GM23338 (cell line): Measurements from ENCODE around the gene ALKBH4. TPM values are rescaled to one million over a fixed set of nuclear protein-coding genes. Genes with fewer than 3 reads are reported as not detected.

Experiments
- ATAC-seq: fragments of 200-7000 bp; cut with Tn5 transposase; 3 replicates; pipeline ENCODE4 v1.9.1; 2020
- DNase-seq: peaks from one replicate; pipeline ENCODE4 v3.0.0-alpha.2; 2015; ENCODE audit warnings: low spot score
- H2AFZ ChIP-seq: fragments of 200-600 bp; sonication (generic); 2 replicates; pipeline ENCODE4 v1.8.0; 2016; ENCODE audit warnings: antibody characterized with exemption, mild to moderate bottlenecking, moderate library complexity
- H3F3A ChIP-seq: fragments of 200-600 bp; sonication (generic); replicated peaks from 2 replicates; pipeline ENCODE4 v1.8.0; 2017; ENCODE audit warnings: antibody characterized with exemption, mixed run types, low read depth
- H3K27ac ChIP-seq: fragments of 200-600 bp; sonication (generic); 2 replicates; pipeline ENCODE4 v1.6.1; 2016; ENCODE audit warnings: low read depth
- H3K27me3 ChIP-seq: fragments of 200-600 bp; sonication (generic); 2 replicates; pipeline ENCODE4 v1.8.0; 2016; ENCODE audit warnings: mild to moderate bottlenecking, mixed run types, moderate library complexity; ENCODE audit not compliant: insufficient read depth
- H3K36me3 ChIP-seq: fragments of 200-600 bp; sonication (generic); 2 replicates; pipeline ENCODE4 v1.8.0; 2016; ENCODE audit warnings: mild to moderate bottlenecking; ENCODE audit not compliant: insufficient read depth
- H3K4me1 ChIP-seq: fragments of 200-600 bp; sonication (generic); 2 replicates; pipeline ENCODE4 v1.8.0; 2016; ENCODE audit warnings: mild to moderate bottlenecking, moderate library complexity; ENCODE audit not compliant: insufficient read depth
- H3K4me2 ChIP-seq: fragments of 200-600 bp; sonication (generic); 2 replicates; pipeline ENCODE4 v1.7.1; 2017; ENCODE audit warnings: mixed run types
- H3K4me3 ChIP-seq: fragments of 200-600 bp; sonication (generic); 2 replicates; pipeline ENCODE4 v1.6.1; 2016; ENCODE audit warnings: mixed run types
- H3K79me2 ChIP-seq: fragments of 200-600 bp; sonication (generic); replicated peaks from 2 replicates; pipeline ENCODE4 v1.8.0; 2017; ENCODE audit warnings: mild to moderate bottlenecking; ENCODE audit not compliant: insufficient read depth
- H3K9me2 ChIP-seq: fragments of 200-600 bp; sonication (generic); 2 replicates; pipeline ENCODE4 v1.8.0; 2017; ENCODE audit not compliant: insufficient read depth
- H4K20me1 ChIP-seq: fragments of 200-600 bp; sonication (generic); replicated peaks from 2 replicates; pipeline ENCODE4 v1.8.0; 2017; ENCODE audit warnings: mild to moderate bottlenecking; ENCODE audit not compliant: insufficient read depth
- H3K27ac Mint-ChIP-seq: 2 replicates; pipeline ENCODE4 v1.8.0; 2020; ENCODE audit warnings: inconsistent platforms, mild to moderate bottlenecking, moderate library complexity, mixed read lengths
- H3K27me3 Mint-ChIP-seq: 3 replicates; pipeline ENCODE4 v1.8.0; 2022; ENCODE audit warnings: low read depth, mild to moderate bottlenecking, moderate library complexity, mixed read lengths, inconsistent platforms; ENCODE audit not compliant: insufficient read depth, poor library complexity
- H3K36me3 Mint-ChIP-seq: 3 replicates; pipeline ENCODE4 v1.8.0; 2021; ENCODE audit warnings: low read depth, mild to moderate bottlenecking, inconsistent platforms, moderate library complexity, mixed read lengths
- H3K4me1 Mint-ChIP-seq: 3 replicates; pipeline ENCODE4 v1.8.0; 2020; ENCODE audit warnings: mild to moderate bottlenecking, inconsistent platforms, mixed read lengths
- H3K4me3 Mint-ChIP-seq: 3 replicates; pipeline ENCODE4 v1.8.0; 2021; ENCODE audit warnings: moderate library complexity, mild to moderate bottlenecking, inconsistent platforms, mixed read lengths
- H3K9me3 Mint-ChIP-seq: 3 replicates; pipeline ENCODE4 v1.8.0; 2020; ENCODE audit warnings: moderate library complexity, mild to moderate bottlenecking, inconsistent platforms, mixed read lengths
- CREB1 ChIP-seq: fragments of 250-450 bp; sonication (Bioruptor Pico); IDR thresholded peaks from 2 replicates; pipeline ENCODE4 v1.5.0; 2020; ENCODE audit warnings: low read depth, mild to moderate bottlenecking, moderate library complexity
- CTCF ChIP-seq, 2 experiments: fragments of 200-600 bp in 1 of 2; sonication (generic) in 1 of 2; conservative IDR thresholded peaks; 2 replicates each; pipeline versions ENCODE4 v1.5.1 to v1.6.1; 2016 to 2017; ENCODE audit warnings: antibody characterized with exemption in 2 of 2, low read depth in 2 of 2, mild to moderate bottlenecking in 2 of 2, moderate library complexity in 1 of 2
- ETS1 ChIP-seq: IDR thresholded peaks from 2 replicates; pipeline ENCODE4 v1.6.1; 2016; ENCODE audit warnings: antibody characterized with exemption
- EZH2 ChIP-seq: fragments of 200-600 bp; sonication (generic); IDR thresholded peaks from one replicate; pipeline ENCODE4 v1.8.0; 2017; ENCODE audit warnings: antibody characterized with exemption, mild to moderate bottlenecking, low read depth; ENCODE audit not compliant: unreplicated experiment
- EZH2phosphoT487 ChIP-seq: fragments of 200-600 bp; sonication (generic); IDR thresholded peaks from one replicate; pipeline ENCODE4 v1.8.1; 2018; ENCODE audit warnings: antibody characterized with exemption; ENCODE audit not compliant: unreplicated experiment
- JUNB ChIP-seq: IDR thresholded peaks from one replicate; pipeline ENCODE4 v1.6.1; 2016; ENCODE audit warnings: antibody characterized with exemption; ENCODE audit not compliant: unreplicated experiment
- NANOG ChIP-seq: IDR thresholded peaks from 2 replicates; pipeline ENCODE4 v1.6.1; 2016; ENCODE audit warnings: antibody characterized with exemption, borderline replicate concordance
- POLR2AphosphoS5 ChIP-seq: IDR thresholded peaks from 2 replicates; pipeline ENCODE4 v1.6.1; 2016; ENCODE audit warnings: antibody characterized with exemption, low read depth
- REST ChIP-seq: IDR thresholded peaks from one replicate; pipeline ENCODE4 v1.6.1; 2018; ENCODE audit warnings: antibody characterized with exemption; ENCODE audit not compliant: unreplicated experiment
- STAT1 ChIP-seq: IDR thresholded peaks from one replicate; pipeline ENCODE4 v1.6.1; 2016; ENCODE audit warnings: antibody characterized with exemption; ENCODE audit not compliant: unreplicated experiment
- ZNF114 ChIP-seq: fragments of 250-450 bp; sonication (Bioruptor Pico); IDR thresholded peaks from 2 replicates; pipeline ENCODE4 v1.5.0; 2020; ENCODE audit warnings: mild to moderate bottlenecking, moderate library complexity
- ZNF331 ChIP-seq: fragments of 250-450 bp; sonication (Bioruptor Pico); IDR thresholded peaks from 2 replicates; pipeline ENCODE4 v1.5.0; 2020; ENCODE audit warnings: low read depth, mild to moderate bottlenecking, moderate library complexity
- ZNF462 ChIP-seq: fragments of 250-450 bp; sonication (Bioruptor Pico); IDR thresholded peaks from 2 replicates; pipeline ENCODE4 v1.5.0; 2020; ENCODE audit warnings: mild to moderate bottlenecking, moderate library complexity
- polyA plus RNA-seq: library from polyadenylated mRNA; unstranded; fragments of >200 nt; fragmentation: Nextera tagmentation; extraction: Ambion mirVana; gene quantifications from 2 replicates; pipeline ENCODE4 v1.2.1, GENCODE V29; 2016
- total RNA-seq: library from RNA; depleted of rRNA; stranded (reverse); fragments of >200 nt; shearing (Covaris generic); gene quantifications from 2 replicates; pipeline ENCODE4 v1.2.3, GENCODE V29; 2014

ALKBH4 gene
- total and polyA plus RNA-seq, 2 experiments from 2014 or later = 17.7 to 45.0 TPM

- Histone ChIP-seq H3K36me3 (0 out of 2 replicates have a peak, but pooled peaks cover 4% of the 10 kb centered on the region), H3K4me3 (no peak overlapping the region), H3K4me2 (no peak overlapping the region), H3K79me2 (no peaks in the 10 kb centered on the region), H2AFZ (no peak overlapping the region), H3F3A (0 out of 2 replicates have a peak, but pooled peaks cover 6% of the 10 kb centered on the region), H3K27ac (no peak overlapping the region), H3K4me1 (0 out of 2 replicates have a peak, but pooled peaks cover under 1% of the 10 kb centered on the region), H3K9me2 (no peaks in the 10 kb centered on the region), H3K27me3 (no peaks in the 10 kb centered on the region), H4K20me1 (no peaks in the 10 kb centered on the region; the same call in 1 of the 2 replicates)
- ATAC-seq = peak; percentile 64
- Mint-ChIP-seq H3K27me3 (peaks cover 12% of the 10 kb centered on the region), H3K36me3 (peaks cover 29% of the 10 kb centered on the region), H3K9me3 (no peaks in the 10 kb centered on the region), H3K4me3 (no peak overlapping the region), H3K4me1 (peaks cover 20% of the 10 kb centered on the region), H3K27ac (peak overlapping the region; percentile 77; the same call in 1 of the 2 replicates)
- DNase-seq = no peak
- TF ChIP-seq ETS1 (no peak), ZNF331 (CRISPR knock-in tag) (no peak), POLR2AphosphoS5 (no peak), STAT1 (no peak), CTCF (conservative IDR thresholded peaks at IDR 0.05; ENCODE audit: low read depth in 2 of 2) (no peak), JUNB (no peak), REST (no peak), CREB1 (CRISPR knock-in tag) (no peak), ZNF114 (CRISPR knock-in tag) (no peak), EZH2 (no peak), ZNF462 (CRISPR knock-in tag) (no peak), EZH2phosphoT487 (no peak), NANOG (no peak)
Observed at GRCh38 chr7:102425639-102426267, 38.9 kb downstream of the ALKBH4 start.
